ENCODE measurements around the gene MAD1L1. TPM values are rescaled to one million over a fixed set of nuclear protein-coding genes. Genes with fewer than 3 reads are reported as not detected.

The MAD1L1 gene
- total and polyA plus RNA-seq, 2 donors (not counting 3 experiments of a cell fraction or from before 2014, with no cell fraction given) = 34.1 to 42.3 TPM

DNA sequence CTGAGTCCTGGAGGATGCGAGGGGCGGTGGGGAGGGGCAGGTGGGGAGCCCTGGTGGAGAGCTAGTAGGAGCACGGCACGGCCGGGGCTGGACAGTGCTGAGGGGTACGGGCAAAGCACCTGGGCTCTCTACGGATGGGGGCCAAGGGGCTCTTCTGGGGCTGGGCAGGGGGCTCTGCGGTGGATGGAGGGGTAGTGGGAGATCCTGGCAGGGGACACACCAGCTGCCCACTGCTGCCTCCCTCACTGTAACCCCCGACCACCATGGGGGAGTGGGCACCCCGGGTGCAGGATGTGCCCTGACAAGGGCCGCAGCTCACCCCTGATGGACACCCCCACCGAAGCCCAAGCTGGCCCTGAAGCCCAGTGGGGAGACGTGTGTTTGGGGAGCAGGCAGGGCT is 359.3 kb downstream of the MAD1L1 start:
- Histone ChIP-seq H3K36me3 (ENCODE audit: control insufficient read depth in 2 of 2, extremely low read depth in 1 of 2, insufficient read depth in 2 of 2, low read length in 2 of 2) (no peaks in the 10 kb centered on the region), H3K27ac (ENCODE audit: insufficient read depth, low read depth, low read length) (no peak overlapping the region), H2AFZ (ENCODE audit: low read depth, low read length) (no peak overlapping the region), H4K20me1 (replicated peaks; ENCODE audit: control insufficient read depth, extremely low read depth, insufficient read depth, low read length) (no peaks in the 10 kb centered on the region), H3K9me3 (replicated peaks; ENCODE audit: control insufficient read depth, insufficient read depth, low read length) (no peaks in the 10 kb centered on the region), H3K27me3 (ENCODE audit: control insufficient read depth in 2 of 2, insufficient read depth in 2 of 2, low read length in 2 of 2) (no peaks in the 10 kb centered on the region), H3K9me1 (replicated peaks; ENCODE audit: control insufficient read depth, extremely low read depth, insufficient read depth, low read length) (no peaks in the 10 kb centered on the region), H3K4me2 (ENCODE audit: insufficient read depth, low read length) (no peak overlapping the region), H3K9ac (replicated peaks; ENCODE audit: extremely low read depth, insufficient read depth, low read length) (no peak overlapping the region), H3K4me3 (replicated peaks in 1 of 3; ENCODE audit: insufficient read depth in 1 of 3, low read depth in 1 of 3, low read length in 3 of 3) (no peak overlapping the region), H3K79me2 (ENCODE audit: control insufficient read depth, insufficient read depth, low read length) (no peaks in the 10 kb centered on the region), H3K4me1 (ENCODE audit: control insufficient read depth, extremely low read depth, insufficient read depth, low read length) (no peaks in the 10 kb centered on the region)
- intact Hi-C loops (cut with micrococcal nuclease) = no loop called here
- dilution Hi-C loops (cut with MboI; ENCODE audit: extremely low pct_ligation_motif_present, low sequenced_read_pairs) = no loop called here
- no peak for DNase-seq (ENCODE audit: low read depth, low spot score)
- no peak for TF ChIP-seq FOS (IDR thresholded peaks at IDR 0.05; ENCODE audit: borderline replicate concordance, insufficient read depth, low read length)
- no peak for TF ChIP-seq EZH2 (IDR thresholded peaks at IDR 0.05; ENCODE audit: borderline replicate concordance, low read depth, low read length, severe bottlenecking)
- TF ChIP-seq, protein P1, sequence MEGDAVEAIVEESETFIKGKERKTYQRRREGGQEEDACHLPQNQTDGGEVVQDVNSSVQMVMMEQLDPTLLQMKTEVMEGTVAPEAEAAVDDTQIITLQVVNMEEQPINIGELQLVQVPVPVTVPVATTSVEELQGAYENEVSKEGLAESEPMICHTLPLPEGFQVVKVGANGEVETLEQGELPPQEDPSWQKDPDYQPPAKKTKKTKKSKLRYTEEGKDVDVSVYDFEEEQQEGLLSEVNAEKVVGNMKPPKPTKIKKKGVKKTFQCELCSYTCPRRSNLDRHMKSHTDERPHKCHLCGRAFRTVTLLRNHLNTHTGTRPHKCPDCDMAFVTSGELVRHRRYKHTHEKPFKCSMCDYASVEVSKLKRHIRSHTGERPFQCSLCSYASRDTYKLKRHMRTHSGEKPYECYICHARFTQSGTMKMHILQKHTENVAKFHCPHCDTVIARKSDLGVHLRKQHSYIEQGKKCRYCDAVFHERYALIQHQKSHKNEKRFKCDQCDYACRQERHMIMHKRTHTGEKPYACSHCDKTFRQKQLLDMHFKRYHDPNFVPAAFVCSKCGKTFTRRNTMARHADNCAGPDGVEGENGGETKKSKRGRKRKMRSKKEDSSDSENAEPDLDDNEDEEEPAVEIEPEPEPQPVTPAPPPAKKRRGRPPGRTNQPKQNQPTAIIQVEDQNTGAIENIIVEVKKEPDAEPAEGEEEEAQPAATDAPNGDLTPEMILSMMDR (IDR thresholded peaks at IDR 0.05; ENCODE audit: extremely low read depth in 1 of 2, insufficient read depth in 1 of 2, low read depth in 1 of 2, low read length in 2 of 2) = no peak
- TF ChIP-seq, protein P2, sequence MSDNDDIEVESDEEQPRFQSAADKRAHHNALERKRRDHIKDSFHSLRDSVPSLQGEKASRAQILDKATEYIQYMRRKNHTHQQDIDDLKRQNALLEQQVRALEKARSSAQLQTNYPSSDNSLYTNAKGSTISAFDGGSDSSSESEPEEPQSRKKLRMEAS (IDR thresholded peaks at IDR 0.05; ENCODE audit: insufficient read depth, insufficient read length) = no peak
- TF ChIP-seq POLR2A (IDR thresholded peaks at IDR 0.05; ENCODE audit: low read depth, low read length) = no peak
- FAIRE-seq = no peak
- CTCF ChIA-PET = no interaction called here
- no TSS peak for BruUV-seq (replicated peaks)
- POLR2A ChIA-PET = no interaction called here

DNA sequence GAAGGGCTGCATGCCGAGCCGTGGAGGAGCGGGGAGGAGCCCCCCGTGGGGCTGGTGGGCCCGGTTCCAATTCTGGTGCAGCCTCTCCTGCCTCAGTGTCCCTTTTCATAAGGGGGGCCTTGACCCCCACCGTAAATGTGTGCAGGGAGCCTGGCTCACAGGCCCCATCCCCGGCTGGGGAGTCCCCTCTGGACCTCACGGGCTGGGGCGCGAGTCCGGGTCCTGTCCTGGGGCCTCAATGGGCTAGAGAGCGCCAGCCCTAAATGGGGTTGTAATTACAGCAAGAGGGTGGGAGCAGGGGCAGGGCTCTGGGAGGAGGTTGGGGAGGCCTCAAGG is 359.7 kb downstream of the MAD1L1 start:
- CTCF ChIA-PET = no interaction called here
- BruUV-seq (replicated peaks) = no TSS peak
- FAIRE-seq = no peak

More for the DNA sequence above, 359.7 kb downstream of the MAD1L1 start:
- POLR2A ChIA-PET = no interaction called here
- intact Hi-C loops (cut with micrococcal nuclease) = no loop called here
- Histone ChIP-seq H3K36me3 (ENCODE audit: control insufficient read depth in 2 of 2, extremely low read depth in 1 of 2, insufficient read depth in 2 of 2, low read length in 2 of 2) (no peaks in the 10 kb centered on the region), H3K79me2 (ENCODE audit: control insufficient read depth, insufficient read depth, low read length) (no peaks in the 10 kb centered on the region), H3K9me3 (replicated peaks; ENCODE audit: control insufficient read depth, insufficient read depth, low read length) (no peaks in the 10 kb centered on the region), H4K20me1 (replicated peaks; ENCODE audit: control insufficient read depth, extremely low read depth, insufficient read depth, low read length) (no peaks in the 10 kb centered on the region), H3K4me3 (replicated peaks in 1 of 3; ENCODE audit: insufficient read depth in 1 of 3, low read depth in 1 of 3, low read length in 3 of 3) (no peak overlapping the region), H2AFZ (ENCODE audit: low read depth, low read length) (no peak overlapping the region), H3K27me3 (ENCODE audit: control insufficient read depth in 2 of 2, insufficient read depth in 2 of 2, low read length in 2 of 2) (no peaks in the 10 kb centered on the region), H3K9ac (replicated peaks; ENCODE audit: extremely low read depth, insufficient read depth, low read length) (no peak overlapping the region), H3K27ac (ENCODE audit: insufficient read depth, low read depth, low read length) (no peak overlapping the region), H3K9me1 (replicated peaks; ENCODE audit: control insufficient read depth, extremely low read depth, insufficient read depth, low read length) (no peaks in the 10 kb centered on the region), H3K4me2 (ENCODE audit: insufficient read depth, low read length) (no peak overlapping the region), H3K4me1 (ENCODE audit: control insufficient read depth, extremely low read depth, insufficient read depth, low read length) (no peaks in the 10 kb centered on the region)
- dilution Hi-C loops (cut with MboI; ENCODE audit: extremely low pct_ligation_motif_present, low sequenced_read_pairs) = no loop called here
- TF ChIP-seq POLR2A (IDR thresholded peaks at IDR 0.05; ENCODE audit: low read depth, low read length) (no peak), POLR2AphosphoS5 (IDR thresholded peaks at IDR 0.05; ENCODE audit: insufficient read depth, low read depth, low read length) (no peak), JUN (IDR thresholded peaks at IDR 0.05; ENCODE audit: borderline replicate concordance, insufficient read depth, insufficient read length, low read depth) (no peak), FOS (IDR thresholded peaks at IDR 0.05; ENCODE audit: borderline replicate concordance, insufficient read depth, low read length) (no peak)
- no peak for DNase-seq (ENCODE audit: low read depth, low spot score)
